ENCODE results near the gene DIRAS1. TPM values are rescaled to one million over a fixed set of nuclear protein-coding genes. Genes with fewer than 3 reads are reported as not detected.

The DIRAS1 gene
- total and polyA plus RNA-seq, 2 experiments from 2014 or later: 2.8 to 18.6 TPM

- no peak overlapping the region for H3K4me3 ChIP-seq
- Mint-ChIP-seq H3K36me3 (ENCODE audit: low read depth) (peaks cover 44% of the 10 kb centered on the region), H3K9me3 (no peaks in the 10 kb centered on the region), H3K27ac (no peak overlapping the region), H3K4me3 (no peak overlapping the region), H3K4me1 (peaks cover 4% of the 10 kb centered on the region; the same call in 2 of the 3 replicates), H3K27me3 (ENCODE audit: insufficient read depth, low read depth, poor library complexity) (peaks cover 10% of the 10 kb centered on the region)
- peaks cover 4% of the 10 kb centered on the region; the same call in 1 of the 2 replicates for H3K4me1 ChIP-seq (ENCODE audit: insufficient read depth)
- H2AFZ ChIP-seq: no peak overlapping the region
- H3K9me2 ChIP-seq (ENCODE audit: insufficient read depth): no peaks in the 10 kb centered on the region
- no peak for TF ChIP-seq NANOG (IDR thresholded peaks at IDR 0.05; ENCODE audit: borderline replicate concordance)
- no peak for TF ChIP-seq ETS1 (IDR thresholded peaks at IDR 0.05)
- TF ChIP-seq ZNF462 (CRISPR knock-in tag; IDR thresholded peaks at IDR 0.05): no peak
- no peak for TF ChIP-seq EZH2 (IDR thresholded peaks at IDR 0.05; ENCODE audit: low read depth, unreplicated experiment)
- no peak for TF ChIP-seq CREB1 (CRISPR knock-in tag; IDR thresholded peaks at IDR 0.05; ENCODE audit: low read depth)
- no peak for TF ChIP-seq CTCF (conservative IDR thresholded peaks at IDR 0.05; ENCODE audit: low read depth in 2 of 2)
- no peak for TF ChIP-seq POLR2AphosphoS5 (IDR thresholded peaks at IDR 0.05; ENCODE audit: low read depth)
- no peak for TF ChIP-seq ZNF331 (CRISPR knock-in tag; IDR thresholded peaks at IDR 0.05; ENCODE audit: low read depth)
- TF ChIP-seq STAT1 (IDR thresholded peaks at IDR 0.05; ENCODE audit: unreplicated experiment): no peak
- TF ChIP-seq EZH2phosphoT487 (IDR thresholded peaks at IDR 0.05; ENCODE audit: unreplicated experiment): no peak
- TF ChIP-seq ZNF114 (CRISPR knock-in tag; IDR thresholded peaks at IDR 0.05): no peak
- no peak for TF ChIP-seq REST (IDR thresholded peaks at IDR 0.05; ENCODE audit: unreplicated experiment)
- TF ChIP-seq JUNB (IDR thresholded peaks at IDR 0.05; ENCODE audit: unreplicated experiment): no peak
- H3K27ac ChIP-seq (ENCODE audit: low read depth): no peak overlapping the region
- peaks cover 5% of the 10 kb centered on the region; the same call in 1 of the 2 replicates for H3K79me2 ChIP-seq (replicated peaks; ENCODE audit: insufficient read depth)
- ATAC-seq: no peak
- DNase-seq (ENCODE audit: low spot score): no peak
- H3K4me2 ChIP-seq: no peak overlapping the region
- no peaks in the 10 kb centered on the region; the same call in 1 of the 2 replicates for H3K36me3 ChIP-seq (ENCODE audit: insufficient read depth)
- H3K27me3 ChIP-seq (ENCODE audit: insufficient read depth): no peaks in the 10 kb centered on the region
- H3F3A ChIP-seq (replicated peaks; ENCODE audit: low read depth): no peaks in the 10 kb centered on the region
- H4K20me1 ChIP-seq (replicated peaks; ENCODE audit: insufficient read depth): no peaks in the 10 kb centered on the region; the same call in none of the 2 replicates
These were observed 13.6 kb upstream of the DIRAS1 start for GRCh38 chr19:2734589-2735288.

All from GM23338 (cell line).